Calu3 (cell line): ENCODE data around the gene DMD. TPM values are rescaled to one million over a fixed set of nuclear protein-coding genes. Genes with fewer than 3 reads are reported as not detected.

Source experiments
- BruUV-seq: library from RNA; stranded (reverse); fragments of 400-500 nt; replicated peaks from 2 replicates; lab custom pipeline; 2021; lab: Mats Ljungman, UMichigan
- CTCF ChIA-PET: fragments of 300-600 bp; sonication (Branson Sonifier 250); formaldehyde crosslinking; loops from one replicate; lab custom pipeline; 2022; ENCODE audit warnings: antibody characterized with exemption; lab: Charles Lee
- DNase-seq: peaks from one replicate; pipeline ENCODE4 v3.0.0; 2022
- H3K27ac Mint-ChIP-seq: one replicate; pipeline ENCODE4 v1.8.0; 2022; ENCODE audit warnings: mixed read lengths; ENCODE audit not compliant: unreplicated experiment
- H3K27me3 Mint-ChIP-seq: one replicate; pipeline ENCODE4 v1.8.0; 2022; ENCODE audit warnings: mixed read lengths; ENCODE audit not compliant: unreplicated experiment
- H3K36me3 Mint-ChIP-seq: one replicate; pipeline ENCODE4 v1.8.0; 2022; ENCODE audit warnings: mild to moderate bottlenecking, moderate library complexity, mixed read lengths; ENCODE audit not compliant: insufficient read depth, unreplicated experiment
- H3K4me1 Mint-ChIP-seq: one replicate; pipeline ENCODE4 v1.8.0; 2022; ENCODE audit warnings: mild to moderate bottlenecking, low read depth, mixed read lengths; ENCODE audit not compliant: unreplicated experiment
- H3K4me3 Mint-ChIP-seq: one replicate; pipeline ENCODE4 v1.8.0; 2022; ENCODE audit warnings: mild to moderate bottlenecking, low read depth, moderate library complexity, mixed read lengths; ENCODE audit not compliant: unreplicated experiment
- H3K9me3 Mint-ChIP-seq: one replicate; pipeline ENCODE4 v1.8.0; 2022; ENCODE audit warnings: low read depth, mixed read lengths; ENCODE audit not compliant: unreplicated experiment
- intact Hi-C: fragments of 100-400 bp; cut with micrococcal nuclease; formaldehyde crosslinking; loops from one replicate; pipeline ENCODE4 v1.10.0; 2022; ENCODE audit not compliant: unreplicated experiment
- total RNA-seq: library from RNA; stranded (reverse); gene quantifications from 2 replicates; pipeline ENCODE4 v1.2.3, GENCODE V29; 2022
- TF ChIP-seq, protein P1 (sequence below): fragments of 200-600 bp; IDR thresholded peaks from one replicate; pipeline ENCODE4 v1.8.0; 2022; ENCODE audit warnings: antibody characterized with exemption; ENCODE audit not compliant: unreplicated experiment

DMD gene
- total RNA-seq, 1 experiment from 2014 or later = 11.6 TPM

DNA sequence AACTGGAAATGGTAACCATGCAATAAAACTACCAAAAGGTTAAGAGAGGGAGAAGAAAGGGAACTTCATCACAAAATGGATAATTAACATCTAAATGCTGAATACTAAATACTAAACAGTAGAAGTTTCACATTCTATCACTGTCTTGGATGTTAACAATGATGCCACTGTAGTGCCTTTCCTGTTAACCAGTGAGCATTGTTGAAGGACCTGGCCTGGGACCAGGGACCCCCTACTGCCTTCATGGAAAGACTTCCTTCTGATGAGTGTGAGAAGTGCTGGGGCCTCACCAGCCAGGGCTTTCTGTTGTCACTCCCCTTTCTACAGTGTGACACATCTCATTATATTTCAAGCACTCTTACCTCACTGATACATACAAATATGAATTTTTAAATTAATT, 1400.2 kb downstream of the DMD start:
- Mint-ChIP-seq H3K4me3 (no peak overlapping the region), H3K9me3 (peaks cover 3% of the 10 kb centered on the region), H3K27me3 (no peaks in the 10 kb centered on the region), H3K27ac (no peak overlapping the region), H3K36me3 (no peaks in the 10 kb centered on the region), H3K4me1 (no peaks in the 10 kb centered on the region)
- TF ChIP-seq, protein P1, sequence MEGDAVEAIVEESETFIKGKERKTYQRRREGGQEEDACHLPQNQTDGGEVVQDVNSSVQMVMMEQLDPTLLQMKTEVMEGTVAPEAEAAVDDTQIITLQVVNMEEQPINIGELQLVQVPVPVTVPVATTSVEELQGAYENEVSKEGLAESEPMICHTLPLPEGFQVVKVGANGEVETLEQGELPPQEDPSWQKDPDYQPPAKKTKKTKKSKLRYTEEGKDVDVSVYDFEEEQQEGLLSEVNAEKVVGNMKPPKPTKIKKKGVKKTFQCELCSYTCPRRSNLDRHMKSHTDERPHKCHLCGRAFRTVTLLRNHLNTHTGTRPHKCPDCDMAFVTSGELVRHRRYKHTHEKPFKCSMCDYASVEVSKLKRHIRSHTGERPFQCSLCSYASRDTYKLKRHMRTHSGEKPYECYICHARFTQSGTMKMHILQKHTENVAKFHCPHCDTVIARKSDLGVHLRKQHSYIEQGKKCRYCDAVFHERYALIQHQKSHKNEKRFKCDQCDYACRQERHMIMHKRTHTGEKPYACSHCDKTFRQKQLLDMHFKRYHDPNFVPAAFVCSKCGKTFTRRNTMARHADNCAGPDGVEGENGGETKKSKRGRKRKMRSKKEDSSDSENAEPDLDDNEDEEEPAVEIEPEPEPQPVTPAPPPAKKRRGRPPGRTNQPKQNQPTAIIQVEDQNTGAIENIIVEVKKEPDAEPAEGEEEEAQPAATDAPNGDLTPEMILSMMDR = no peak
- intact Hi-C loops = no loop called here
- BruUV-seq = no TSS peak
- DNase-seq = no peak
- CTCF ChIA-PET = no interaction called here

DNA sequence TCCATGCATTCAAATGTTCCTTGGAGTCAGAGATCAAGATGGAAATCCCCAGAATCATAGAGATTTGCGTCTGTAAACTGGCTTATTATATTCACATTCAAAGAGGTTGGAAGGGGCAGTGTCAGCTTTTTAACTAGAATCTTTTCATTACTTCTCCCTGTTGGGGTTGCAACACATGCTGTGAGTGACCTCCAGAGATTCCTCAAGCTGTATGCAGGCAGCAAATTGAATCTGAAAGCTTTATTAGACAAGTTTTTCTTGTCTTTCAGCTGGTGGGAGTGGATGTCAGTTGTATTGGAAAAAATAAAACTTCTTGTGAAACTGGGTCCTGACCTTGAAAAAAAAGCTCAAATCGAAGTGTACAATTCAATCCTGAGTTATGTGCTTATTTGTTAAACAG, 1403.0 kb downstream of the DMD start:
- TF ChIP-seq, protein P1 = no peak
- Mint-ChIP-seq H3K36me3 (no peaks in the 10 kb centered on the region), H3K4me3 (no peak overlapping the region), H3K4me1 (no peaks in the 10 kb centered on the region), H3K27me3 (no peaks in the 10 kb centered on the region), H3K9me3 (peaks cover 3% of the 10 kb centered on the region), H3K27ac (no peak overlapping the region)
- BruUV-seq = no TSS peak
- no peak for DNase-seq
- CTCF ChIA-PET = no interaction called here
- intact Hi-C loops = no loop called here

DNA sequence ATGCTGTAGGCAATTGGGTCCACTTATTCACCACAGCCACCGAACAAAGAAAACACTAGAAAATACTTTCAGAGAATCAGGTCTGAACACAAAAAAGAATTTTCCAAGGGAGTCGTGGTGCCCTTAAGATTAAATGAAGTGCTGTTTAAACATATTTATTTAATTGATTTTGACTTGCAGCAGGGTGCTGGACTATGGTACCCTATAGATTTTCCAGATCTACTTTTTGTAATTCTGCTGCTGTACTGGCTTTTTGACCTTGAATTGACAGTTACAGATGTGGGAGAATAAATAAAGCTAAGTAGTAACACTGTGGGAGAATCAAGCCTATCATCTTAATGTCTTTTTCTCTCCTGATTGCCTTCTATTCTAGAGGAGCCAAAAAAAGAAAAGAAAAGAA, 1404.2 kb downstream of the DMD start:
- TF ChIP-seq, protein P1 = no peak
- no peak overlapping the region for H3K27ac Mint-ChIP-seq
- H3K4me3 Mint-ChIP-seq = no peak overlapping the region
- H3K9me3 Mint-ChIP-seq = no peaks in the 10 kb centered on the region
- H3K36me3 Mint-ChIP-seq = no peaks in the 10 kb centered on the region
- CTCF ChIA-PET = no interaction called here
- BruUV-seq = no TSS peak
- no peaks in the 10 kb centered on the region for H3K27me3 Mint-ChIP-seq
- no peak for DNase-seq
- no peaks in the 10 kb centered on the region for H3K4me1 Mint-ChIP-seq
- intact Hi-C loops = no loop called here

DNA sequence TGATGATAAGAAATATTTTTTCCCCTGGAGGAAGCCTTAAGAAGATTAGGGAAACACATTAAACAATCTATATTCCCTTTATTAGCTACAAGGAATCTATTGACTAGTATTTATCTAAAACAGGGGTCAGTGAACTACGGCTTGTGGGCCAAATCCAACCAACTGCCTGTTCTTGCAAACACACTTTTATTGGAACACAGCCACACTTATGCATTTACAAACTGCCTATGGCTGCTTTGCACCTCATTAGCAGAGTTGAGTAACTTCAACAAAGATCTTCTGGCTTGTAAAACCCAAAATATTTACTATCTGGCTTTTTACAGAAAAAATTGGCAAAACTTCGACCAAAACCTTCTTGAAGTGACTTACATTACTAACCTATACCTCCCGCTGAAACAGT, 1405.6 kb downstream of the DMD start:
- CTCF ChIA-PET = no interaction called here

More for the DNA sequence above, 1405.6 kb downstream of the DMD start:
- Mint-ChIP-seq H3K27ac (no peak overlapping the region), H3K27me3 (no peaks in the 10 kb centered on the region), H3K36me3 (no peaks in the 10 kb centered on the region), H3K4me3 (no peak overlapping the region), H3K4me1 (no peaks in the 10 kb centered on the region), H3K9me3 (no peaks in the 10 kb centered on the region)
- intact Hi-C loops = no loop called here
- no TSS peak for BruUV-seq
- TF ChIP-seq, protein P1 = no peak
- no peak for DNase-seq
